GM21723 (cell line): Measurements from ENCODE around the gene ABCA13.
A peak's percentile ranks its signal among the peaks of the same experiment; 100 is the strongest.

Experiments
- ATAC-seq: cut with Tn5 transposase; IDR thresholded peaks from one replicate; pipeline ENCODE4 v1.9.1; 2021; ENCODE audit warnings: mild to moderate bottlenecking, moderate library complexity; ENCODE audit not compliant: unreplicated experiment

The ABCA13 gene

GRCh38 chr7:48225101-48225500 lies 53.8 kb downstream of the ABCA13 start:
- no peak for ATAC-seq

DNA sequence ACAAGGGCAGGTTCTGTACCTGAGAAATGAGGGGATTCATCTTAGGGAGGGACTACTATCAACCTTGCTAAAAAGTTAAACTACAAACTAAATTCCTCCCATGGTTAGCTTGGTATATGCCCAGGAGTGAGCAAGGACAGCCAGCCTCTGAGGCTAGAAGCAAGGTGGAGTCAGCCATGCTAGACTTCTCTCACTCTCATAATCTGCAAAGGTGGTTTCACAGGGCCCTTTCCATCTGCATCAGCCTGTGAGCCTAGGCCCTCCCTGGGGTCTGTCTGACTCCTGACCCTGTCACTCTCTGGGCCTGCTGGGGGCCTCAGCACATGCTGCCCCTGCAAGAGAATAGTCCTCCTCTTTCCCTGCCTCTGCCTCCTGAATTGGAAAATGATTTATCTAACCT lies 66.1 kb downstream of the ABCA13 start:
- ATAC-seq = no peak

- ATAC-seq = no peak
Measured at GRCh38 chr7:48242846-48243245, 71.6 kb downstream of the ABCA13 start.

- no peak for ATAC-seq
Measured at GRCh38 chr7:48244864-48245271, 73.6 kb downstream of the ABCA13 start.

GRCh38 chr7:48245751-48246472 lies 74.7 kb downstream of the ABCA13 start:
- ATAC-seq = peak; percentile 55

GRCh38 chr7:48249166-48249565 lies 77.9 kb downstream of the ABCA13 start:
- ATAC-seq = no peak

DNA sequence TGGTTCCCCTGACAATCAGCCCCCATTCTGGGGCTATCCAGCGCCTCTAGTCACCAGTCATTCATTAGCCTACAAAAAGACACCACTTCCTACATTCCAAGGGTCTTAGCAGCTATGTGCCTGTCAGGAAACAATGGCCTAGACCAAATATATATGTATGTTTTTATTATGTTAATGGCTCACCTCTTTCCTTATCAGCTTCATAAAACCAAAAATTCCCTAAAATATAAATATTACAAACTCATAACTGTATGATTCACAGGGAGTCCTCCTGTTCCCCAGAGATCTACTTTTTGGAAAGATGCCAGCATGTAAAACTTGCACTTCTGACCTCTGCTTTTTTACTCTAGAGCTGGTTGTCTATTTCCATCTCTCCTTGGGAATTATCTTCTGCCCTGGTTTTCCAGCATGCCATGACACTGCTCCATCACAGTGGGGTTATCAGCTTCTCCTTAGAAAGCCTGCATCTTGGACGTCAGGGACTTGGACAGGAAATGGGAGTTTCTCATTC lies 79.2 kb downstream of the ABCA13 start:
- ATAC-seq = no peak

DNA sequence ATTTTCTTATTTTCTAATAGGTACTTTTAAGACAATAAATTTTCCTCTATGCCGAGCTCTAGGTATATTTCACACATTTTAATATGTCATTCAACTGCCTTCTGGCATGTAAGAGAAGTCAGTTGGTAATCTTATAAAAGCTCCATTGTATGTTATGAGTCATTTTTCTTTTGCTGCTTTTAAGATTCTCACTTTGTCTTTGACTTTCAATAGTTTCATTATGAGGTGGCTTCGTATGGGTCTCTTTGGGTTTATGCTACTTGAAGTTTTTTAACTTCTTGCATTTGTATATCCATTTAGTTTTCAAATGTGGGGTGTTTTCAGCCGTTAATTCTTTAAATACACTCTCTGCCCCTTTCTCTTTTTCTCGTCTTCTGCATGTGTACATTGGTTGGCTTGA lies 80.5 kb downstream of the ABCA13 start:
- ATAC-seq = peak; percentile 94

- no peak for ATAC-seq
Measured at GRCh38 chr7:48252995-48253394, 81.7 kb downstream of the ABCA13 start.

- no peak for ATAC-seq
Measured at GRCh38 chr7:48255046-48255445, 83.8 kb downstream of the ABCA13 start.

DNA sequence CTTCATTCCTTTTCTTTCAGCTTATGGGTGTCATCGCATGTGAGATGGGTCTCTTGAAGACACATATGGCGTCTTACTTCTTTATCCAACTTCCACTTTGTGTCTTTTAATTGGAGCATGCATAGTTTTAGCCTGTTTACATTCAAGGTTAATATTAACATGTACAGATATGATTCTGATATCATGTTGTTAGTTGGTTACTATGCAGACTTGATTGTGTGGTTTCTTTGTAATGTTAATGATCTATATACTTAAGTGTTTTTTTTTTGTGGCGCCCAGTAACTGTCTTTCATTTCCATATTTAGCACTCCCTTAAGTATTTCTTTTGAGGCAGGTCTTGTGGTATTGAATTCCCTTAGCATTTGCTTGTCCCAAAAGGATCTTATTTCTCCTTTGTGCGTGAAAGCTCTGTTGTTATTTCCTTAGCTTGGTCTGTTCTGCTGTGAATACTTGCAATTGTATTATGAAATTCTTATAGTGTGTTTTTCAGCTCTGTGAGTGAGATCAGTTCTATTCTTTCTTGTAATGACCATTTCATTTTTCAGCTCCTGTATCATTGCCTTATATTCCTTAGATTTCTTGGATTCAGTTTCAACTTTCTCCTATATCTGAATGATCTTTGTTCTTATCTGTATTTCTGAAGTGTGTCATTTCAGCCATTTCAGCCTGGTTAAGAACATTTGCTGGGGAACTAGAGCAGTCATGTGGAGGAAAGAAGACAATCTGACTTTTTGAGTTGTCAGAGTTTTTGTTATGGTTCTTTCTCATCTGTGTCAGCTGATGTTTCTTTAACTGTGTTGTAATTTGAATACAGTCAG lies 88.4 kb downstream of the ABCA13 start:
- no peak for ATAC-seq

DNA sequence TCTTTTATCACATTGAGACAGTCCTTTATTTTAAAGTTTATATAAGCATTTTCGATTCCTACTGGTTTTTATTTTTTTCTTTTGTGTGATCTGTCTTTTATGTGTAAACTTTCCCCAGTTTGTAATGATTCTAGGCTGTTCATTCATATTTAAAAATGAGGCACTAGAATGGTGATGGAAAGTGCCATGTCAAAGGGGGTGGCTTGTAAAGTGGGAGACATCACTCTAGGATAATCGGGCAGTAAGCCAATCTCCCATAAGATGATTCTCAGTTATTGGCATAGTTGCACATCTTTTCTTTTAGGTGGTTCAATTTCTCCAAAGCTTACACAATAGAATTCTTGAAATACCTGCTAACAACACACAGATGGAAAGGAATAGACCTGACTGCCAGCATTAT lies 90.4 kb downstream of the ABCA13 start:
- no peak for ATAC-seq

DNA sequence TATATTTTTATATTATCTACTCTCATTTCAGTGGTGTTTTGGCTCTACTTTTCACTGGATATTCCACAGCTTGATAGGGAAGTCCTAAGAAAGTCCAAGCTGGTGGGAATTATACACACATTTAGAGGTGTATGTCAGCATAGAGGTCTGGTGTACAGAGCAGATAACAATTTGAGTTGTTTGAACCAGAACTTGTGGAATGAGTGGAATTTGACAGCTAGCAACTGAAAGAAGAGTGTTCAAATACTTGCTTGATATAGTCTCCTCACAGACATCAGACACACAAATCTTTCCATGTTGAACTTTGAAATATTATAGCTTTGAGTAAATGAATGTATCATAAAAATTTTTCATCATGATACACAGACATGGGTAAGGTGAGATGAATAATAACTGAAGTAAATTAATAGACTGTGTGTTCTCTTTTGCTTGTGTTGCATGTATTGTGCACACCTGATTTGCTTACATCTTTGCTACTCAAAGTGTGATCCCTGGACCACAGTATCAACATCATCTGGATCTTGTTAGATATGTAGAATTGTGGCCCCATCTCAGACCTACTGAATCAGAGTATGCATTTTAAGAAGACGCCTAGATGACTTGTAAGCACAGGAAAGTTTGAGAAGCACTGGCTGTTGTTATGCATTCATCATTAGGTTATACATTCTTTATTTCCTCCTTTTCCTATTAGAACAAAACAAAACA lies 91.5 kb downstream of the ABCA13 start:
- no peak for ATAC-seq

GRCh38 chr7:48263311-48263650 lies 92.0 kb downstream of the ABCA13 start:
- ATAC-seq = no peak

DNA sequence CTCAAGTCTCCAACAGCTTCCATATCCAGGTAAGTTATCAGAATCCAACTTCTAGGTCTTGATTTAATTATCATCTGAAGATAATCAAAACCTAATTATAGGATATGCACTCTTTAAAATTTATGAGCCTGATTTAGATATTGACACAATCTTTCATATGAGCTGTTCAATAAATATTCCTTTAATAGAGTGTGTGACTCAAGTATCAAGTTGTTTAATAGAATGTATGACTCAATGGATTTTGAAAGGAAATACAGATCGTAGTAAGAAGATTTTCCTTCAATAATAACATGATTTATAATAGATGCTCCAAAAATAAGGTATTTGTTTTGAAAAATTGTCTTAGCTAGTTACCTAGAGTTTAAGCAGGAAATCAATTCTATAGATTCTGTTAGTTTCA lies 97.8 kb downstream of the ABCA13 start:
- no peak for ATAC-seq

- no peak for ATAC-seq
Measured at GRCh38 chr7:48274662-48275061, 103.4 kb downstream of the ABCA13 start.

GRCh38 chr7:48279420-48279819 lies 108.2 kb downstream of the ABCA13 start:
- ATAC-seq = no peak

DNA sequence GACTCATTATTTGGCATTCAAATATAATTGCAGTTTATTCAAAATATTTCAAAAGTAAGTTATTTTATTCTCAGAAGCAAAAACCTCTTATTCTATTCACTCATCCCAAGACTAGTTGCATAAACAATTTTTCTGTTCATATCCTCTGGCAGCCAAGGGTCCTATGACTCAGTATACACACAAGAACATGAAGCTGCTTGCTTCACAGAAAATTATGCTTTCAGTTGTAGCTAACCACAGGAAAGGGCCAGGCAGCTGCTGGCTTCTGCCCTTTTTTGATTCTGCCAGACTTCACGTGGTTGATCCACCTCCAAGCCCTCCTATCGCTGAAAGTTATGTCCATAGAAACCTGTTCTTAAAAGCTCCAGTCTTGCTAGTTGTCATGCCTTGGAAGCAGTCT lies 108.8 kb downstream of the ABCA13 start:
- no peak for ATAC-seq

DNA sequence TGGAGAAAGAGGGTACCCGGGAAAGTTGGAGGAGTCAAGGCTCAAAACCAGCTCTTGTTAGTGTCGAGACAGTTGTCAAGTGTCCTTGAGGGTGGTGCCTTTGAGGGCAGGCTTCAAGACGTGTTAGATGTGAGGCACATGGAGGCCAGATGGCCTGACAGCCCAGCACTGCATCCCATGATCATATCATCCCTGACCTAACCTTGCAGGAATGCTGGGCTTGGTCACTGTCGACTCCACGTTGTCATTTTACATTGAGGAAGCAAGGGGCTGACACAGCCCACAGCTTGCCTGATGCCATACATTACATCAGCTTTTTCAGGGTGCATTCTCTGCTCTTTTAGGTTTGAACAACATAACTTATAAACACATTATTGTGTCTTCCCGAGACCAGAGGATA lies 114.1 kb downstream of the ABCA13 start:
- no peak for ATAC-seq

DNA sequence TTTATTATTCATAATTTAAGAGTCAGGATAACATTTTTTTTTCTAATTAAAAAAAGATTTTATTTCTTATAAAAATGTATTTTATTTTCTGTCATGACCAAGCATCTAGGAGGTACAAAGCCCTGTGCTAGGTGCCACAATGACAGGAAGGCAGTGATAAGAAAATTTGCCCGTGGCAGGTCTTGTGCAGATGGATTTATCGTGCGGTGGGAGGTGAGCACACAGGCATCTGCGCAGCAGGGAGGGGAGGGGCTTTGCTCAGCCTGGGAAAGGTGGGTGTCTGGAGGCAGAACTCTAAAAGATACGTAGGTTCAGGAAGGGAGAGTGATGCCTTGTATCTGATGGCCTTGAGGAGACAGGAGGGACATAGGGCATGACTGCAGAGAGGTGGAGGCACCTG lies 115.6 kb downstream of the ABCA13 start:
- ATAC-seq = no peak

DNA sequence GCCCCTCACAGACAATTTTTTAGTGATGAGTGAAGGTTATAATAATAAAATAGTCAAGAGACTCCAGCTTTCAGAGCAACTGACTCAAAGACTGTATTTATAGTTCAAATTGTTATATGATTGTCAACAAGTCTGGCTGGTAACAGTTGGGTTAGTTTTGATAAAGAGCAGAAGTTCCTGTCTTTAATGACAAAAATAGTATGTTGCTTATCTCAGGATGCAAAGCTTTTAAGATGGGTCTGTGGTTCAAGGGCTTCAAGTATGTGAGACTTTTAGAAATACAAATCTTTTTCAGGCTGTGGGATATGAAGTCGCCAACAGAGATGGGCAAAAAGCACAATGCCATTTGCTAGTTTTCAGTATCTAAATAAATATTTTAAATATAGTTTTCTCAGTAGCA lies 118.4 kb downstream of the ABCA13 start:
- ATAC-seq = no peak

DNA sequence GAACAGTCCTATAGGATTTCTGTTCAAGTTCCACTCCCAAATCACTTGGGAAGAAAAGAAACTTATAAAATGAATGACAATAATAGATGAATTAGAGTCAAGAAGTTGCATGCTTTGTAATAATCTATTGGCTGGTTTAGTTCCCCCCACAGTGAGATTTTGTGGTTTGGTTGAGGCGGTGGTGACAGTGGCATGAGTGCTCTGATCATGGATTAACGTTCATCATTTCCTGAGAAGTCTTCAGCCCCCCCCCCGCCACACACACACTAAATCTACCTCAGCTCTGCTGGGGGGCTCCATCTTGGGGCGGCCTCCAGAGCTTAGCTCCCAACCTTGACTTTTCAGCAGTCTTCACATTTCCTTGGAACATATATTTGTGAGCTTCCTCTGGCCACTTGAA lies 121.7 kb downstream of the ABCA13 start:
- no peak for ATAC-seq
